Stimulated activated CD4-positive, alpha-beta T cell treated with anti-CD3 and anti-CD28 coated beads, Interleukin-2, amount 100 ng/mL, for 4 hours (primary cell): ENCODE measurements around the gene PDXDC1.
A peak's percentile ranks its signal among the peaks of the same experiment; 100 is the strongest.
"Not testable (repeated sequence)": the region's sequence is repeated elsewhere in the genome, so short reads cannot be mapped to it uniquely, and the experiment has no call there.

ENCODE experiments used
- DNase-seq: peaks from one replicate; pipeline ENCODE4 v3.0.0-alpha.2; 2020; ENCODE audit warnings: low read depth

The PDXDC1 gene

DNA sequence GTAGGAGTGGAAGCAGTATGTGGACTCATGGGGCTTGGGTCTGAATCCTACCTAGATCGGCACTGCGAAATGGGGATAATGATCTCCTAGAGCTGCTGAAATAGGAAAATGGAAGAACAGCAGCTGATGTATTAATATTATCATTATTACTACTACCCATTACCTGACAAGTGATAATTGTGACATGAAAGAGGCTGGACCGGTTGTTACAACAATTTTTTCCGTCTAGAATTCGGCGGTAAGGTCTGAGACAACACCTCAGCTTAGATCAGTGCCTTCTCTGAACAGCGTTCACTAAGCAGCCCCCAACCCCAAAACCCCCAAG lies 533 bp upstream of the PDXDC1 start:
- DNase-seq: not testable (repeated sequence)

DNA sequence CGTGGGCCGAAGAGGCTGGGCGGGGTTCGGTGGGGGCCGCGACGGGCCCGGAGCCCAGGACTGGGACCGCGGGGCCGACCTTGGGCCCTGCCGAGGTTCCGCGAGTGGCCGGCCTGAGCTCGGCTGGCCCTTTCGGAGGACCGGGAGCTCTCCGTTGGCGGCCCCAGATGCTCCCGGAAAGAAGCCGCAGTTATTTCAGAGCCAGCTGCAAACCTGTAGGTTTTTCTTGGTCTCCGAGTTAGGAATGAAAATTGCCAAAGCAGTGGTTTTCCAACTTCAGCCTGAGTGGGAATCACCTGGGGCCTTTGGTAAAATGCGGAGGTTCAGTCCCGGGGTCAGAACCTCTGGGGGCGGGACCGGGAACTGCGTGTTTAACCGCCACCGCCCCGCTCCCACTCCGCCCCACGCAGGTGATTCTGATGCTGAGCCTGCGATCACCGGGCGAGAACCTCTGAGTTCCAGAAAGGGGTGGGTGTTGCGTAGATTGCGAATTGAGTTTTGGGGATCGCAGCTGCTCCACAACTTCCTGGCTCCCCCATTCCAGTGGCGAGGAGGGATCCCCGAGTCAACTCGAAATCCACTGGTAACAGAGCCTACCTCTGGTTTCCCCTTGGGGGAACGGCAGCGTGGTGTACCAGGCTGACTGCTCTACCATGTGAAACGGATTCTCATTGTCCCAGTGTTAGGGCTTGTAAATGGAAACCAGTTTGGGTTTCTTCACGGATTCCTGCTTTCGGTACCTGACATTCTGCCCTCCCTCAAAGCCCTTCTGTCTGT lies 780 bp downstream of the PDXDC1 start:
- DNase-seq: peak; percentile 56

DNA sequence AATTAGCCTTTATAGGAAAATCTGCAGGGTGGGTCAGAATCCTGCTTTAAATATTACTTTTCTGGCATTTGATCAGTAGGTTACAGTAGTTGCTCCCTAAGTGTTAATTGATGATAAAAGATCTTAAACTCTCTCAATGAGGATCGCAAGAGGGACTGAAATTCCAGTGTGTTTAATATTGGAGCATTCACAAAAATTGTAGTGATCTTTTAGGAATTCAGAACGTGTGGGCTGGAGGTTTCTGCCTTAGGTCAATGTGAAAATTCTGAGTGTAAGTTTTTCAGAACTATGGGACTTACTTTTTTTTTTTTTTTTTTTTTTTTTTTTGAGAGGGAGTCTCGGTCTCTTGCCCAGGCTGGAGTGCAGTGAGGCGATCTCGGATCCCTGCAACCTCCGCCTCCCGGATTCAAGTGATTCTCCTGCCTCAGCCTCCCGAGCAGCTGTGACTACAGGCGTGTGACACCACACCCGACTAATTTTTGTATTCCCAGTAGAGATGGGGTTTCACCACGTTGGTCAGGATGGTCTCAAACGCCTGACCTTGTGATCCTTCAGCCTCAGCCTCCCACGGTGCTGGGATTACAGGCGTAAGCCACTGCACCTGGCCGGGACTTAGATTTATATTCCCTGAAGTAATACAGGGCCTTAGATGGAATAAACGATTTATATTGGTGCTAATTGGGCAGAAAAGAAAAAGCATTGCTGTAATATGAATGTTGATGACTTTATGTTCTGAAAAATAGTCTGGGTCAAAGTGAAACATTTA lies 2.3 kb downstream of the PDXDC1 start:
- not testable (repeated sequence) for DNase-seq

DNA sequence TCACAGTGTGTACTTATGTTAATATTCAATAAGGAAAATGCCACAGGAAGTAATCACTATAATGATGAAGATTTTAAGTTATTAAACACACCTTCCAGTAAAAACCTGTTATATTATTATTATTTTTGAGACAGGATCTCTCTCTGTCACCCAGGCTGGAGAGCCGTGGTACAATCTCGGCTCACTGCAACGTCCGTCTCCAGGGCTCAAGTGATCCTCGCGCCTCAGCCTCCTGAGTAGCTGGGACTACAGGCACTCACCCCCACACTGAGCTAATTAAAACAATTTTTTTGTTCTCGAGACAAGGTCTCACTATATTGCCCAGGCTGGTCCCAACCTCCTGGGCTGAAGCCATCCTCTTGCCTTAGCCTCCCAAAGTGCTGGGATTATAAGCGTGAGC lies 3.5 kb downstream of the PDXDC1 start:
- not testable (repeated sequence) for DNase-seq

DNA sequence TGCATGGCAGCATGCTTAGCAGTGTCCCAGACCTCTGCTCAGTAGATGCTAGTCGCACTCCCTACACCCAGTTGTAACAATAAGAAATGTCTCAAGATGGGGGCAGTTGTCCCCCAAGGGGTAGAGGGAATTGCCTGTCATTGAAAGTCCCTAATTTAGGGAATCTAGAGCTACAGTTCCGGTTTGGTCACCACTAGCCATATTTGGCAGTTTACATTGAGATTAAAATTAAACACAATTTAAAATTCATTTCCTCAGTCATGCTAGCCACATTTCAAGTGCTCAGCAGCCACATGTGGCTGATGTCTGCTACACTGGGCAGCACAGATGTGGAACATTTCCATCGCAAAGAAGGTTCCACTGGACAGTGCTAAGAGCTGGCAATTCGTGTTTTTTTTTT lies 4.1 kb downstream of the PDXDC1 start:
- DNase-seq: not testable (repeated sequence)

DNA sequence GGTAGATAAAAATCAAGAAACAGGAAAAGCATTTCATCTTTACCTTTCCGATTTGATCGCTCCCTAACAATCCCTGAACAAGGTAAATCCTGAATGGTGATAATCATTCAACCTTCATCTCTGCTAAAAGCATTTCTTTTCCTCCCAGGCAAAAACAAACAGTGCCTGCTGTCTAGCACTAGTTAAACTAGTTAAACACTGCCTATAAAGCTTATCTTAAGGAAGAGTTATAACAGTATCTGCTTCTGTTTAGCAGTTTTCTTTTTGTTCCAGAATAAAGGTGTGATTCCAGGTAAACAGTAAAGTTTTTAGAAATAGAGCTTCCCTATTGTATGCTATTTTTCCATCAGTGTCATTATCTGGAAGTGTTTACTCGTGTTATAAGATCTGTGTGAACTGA lies 6.4 kb downstream of the PDXDC1 start:
- DNase-seq: not testable (repeated sequence)

DNA sequence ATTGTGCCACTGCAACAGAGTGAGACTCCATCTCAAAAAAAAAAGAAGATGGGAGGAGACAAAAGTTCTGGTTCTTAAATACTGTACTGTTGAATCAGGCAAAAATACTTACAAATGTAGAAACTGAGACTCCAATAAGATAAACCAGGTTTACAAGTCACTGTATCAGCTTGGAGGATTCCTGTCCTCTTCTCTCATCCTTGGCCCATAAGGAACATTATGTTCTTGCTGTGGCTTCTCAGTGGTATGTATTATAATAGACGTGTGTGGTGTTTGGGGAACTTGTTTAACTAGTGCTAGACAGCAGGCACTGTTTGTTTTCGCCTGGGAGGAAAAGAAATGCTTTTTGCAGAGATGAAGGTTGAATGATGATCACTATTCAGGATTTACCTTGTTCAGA lies 7.7 kb downstream of the PDXDC1 start:
- DNase-seq: not testable (repeated sequence)

DNA sequence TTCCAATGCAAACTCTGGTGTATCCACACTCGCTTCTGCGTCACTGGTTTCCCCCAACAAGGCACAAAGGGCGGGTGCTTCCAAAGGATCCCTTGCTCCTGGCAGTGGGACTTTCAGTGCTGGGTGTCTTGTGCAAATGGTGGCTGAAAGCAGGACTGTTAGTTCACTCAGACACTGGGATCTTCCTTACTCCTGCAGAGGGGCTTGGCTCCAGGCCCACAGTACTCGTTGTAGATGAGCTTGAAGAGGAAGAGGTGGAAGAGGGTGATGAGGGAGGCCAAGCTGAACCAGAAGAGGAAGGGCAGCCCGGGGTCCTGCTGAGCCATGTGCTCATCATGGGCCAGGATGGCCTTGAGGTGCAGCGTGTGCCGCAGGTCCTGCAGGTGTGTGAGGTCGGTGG lies 13.3 kb downstream of the PDXDC1 start:
- DNase-seq: not testable (repeated sequence)

DNA sequence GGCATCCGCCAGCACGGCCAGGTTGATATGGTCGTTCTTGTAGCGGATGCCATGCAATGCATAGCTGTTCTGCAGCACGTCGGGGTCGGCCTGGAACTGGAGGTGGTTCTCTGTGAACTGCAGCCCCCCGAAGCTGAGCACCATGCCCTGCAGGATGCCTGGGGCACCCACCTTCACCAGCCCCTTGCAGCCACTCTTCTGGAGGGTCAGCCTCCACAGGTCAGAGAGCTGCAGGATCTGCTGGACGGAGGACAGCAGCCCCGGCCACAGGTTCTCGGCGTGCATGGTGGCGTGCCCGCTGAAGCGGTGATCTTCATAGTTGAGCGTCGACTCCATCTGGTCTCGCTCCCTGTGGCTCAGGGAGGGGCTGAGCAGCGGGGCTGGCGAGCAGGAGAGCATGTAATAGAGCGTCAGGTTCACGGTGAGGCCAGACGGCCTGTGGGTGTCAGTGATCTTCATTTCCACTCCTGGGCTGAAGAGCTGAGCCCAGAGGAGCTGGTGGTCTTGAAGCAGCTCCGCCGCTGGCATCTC lies 13.9 kb downstream of the PDXDC1 start:
- DNase-seq: not testable (repeated sequence)

DNA sequence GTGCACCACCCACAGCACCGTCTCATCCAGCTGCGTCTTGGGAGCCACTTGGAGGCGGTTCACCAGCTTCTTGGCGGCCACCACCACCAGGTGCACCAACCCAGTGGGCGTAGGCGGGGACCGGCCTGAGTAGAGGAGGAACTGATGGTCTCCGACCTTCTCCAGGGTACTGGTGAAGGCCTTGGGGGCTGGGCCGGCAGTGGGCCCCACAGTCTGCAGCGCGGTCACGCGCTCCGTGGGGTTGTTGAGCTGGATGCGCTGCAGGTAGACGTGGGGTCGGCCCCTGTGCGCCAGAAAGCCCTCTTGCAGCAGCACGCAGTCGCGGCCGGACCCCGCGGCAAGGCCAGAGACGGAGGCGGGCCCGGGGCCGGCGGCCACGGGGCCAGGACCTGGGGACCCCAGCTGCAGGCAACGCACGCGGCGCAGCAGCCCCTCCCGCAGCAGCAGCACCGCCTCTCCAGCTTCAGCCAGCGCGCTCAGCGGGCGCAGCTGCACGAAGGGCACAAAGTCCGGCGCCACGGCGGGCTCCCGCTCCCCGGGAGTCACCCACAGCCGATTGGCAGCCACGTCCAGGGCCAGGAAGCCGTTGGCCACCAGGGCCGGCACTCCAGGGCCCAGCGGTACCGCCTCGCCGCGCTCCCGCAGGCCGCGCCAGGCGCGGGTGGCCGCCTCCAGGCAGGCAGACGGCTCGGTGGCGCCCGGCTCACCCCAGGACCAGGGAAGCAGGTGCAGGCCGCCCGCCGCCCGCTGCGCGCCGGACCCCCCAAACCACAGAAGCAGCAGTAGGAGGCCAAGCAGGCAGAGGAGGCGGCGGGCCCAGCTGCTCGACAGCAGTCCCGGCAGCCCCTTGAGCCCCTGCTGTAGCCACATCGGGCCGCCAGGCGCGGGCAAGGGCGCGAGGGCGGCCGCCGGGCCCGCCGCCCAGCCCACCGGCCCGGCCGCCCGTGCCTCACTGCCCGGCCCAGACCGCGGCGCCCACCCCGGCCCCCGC lies 14.8 kb downstream of the PDXDC1 start:
- not testable (repeated sequence) for DNase-seq

DNA sequence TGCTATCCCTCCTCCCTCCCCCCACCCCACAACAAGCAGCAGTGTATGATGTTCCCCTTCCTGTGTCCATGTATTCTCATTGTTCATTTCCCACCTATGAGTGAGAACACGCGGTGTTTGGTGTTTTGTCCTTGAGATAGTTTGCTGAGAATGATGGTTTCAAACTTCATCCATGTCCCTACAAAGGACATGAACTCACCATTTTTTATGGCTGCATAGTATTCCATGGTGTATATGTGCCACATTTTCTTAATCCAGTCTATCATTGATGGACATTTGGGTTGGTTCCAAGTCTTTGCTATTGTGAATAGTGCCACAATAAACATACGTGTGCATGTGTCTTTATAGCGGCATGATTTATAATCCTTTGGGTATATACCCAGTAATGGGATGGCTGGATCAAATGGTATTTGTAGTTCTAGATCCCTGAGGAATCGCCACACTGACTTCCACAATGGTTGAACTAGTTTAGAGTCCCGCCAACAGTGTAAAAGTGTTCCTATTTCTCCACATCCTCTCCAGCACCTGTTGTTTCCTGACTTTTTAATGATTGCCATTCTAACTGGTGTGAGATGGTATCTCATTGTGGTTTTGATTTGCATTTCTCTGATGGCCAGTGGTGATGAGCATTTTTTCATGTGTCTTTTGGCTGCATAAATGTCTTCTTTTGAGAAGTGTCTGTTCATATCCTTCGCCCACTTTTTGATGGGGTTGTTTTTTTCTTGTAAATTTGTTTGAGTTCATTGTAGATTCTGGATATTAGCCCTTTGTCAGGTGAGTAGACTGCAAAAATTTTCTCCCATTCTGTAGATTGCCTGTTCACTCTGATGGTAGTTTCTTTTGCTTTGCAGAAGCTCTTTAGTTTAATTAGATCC lies 18.7 kb downstream of the PDXDC1 start:
- DNase-seq: not testable (repeated sequence)

DNA sequence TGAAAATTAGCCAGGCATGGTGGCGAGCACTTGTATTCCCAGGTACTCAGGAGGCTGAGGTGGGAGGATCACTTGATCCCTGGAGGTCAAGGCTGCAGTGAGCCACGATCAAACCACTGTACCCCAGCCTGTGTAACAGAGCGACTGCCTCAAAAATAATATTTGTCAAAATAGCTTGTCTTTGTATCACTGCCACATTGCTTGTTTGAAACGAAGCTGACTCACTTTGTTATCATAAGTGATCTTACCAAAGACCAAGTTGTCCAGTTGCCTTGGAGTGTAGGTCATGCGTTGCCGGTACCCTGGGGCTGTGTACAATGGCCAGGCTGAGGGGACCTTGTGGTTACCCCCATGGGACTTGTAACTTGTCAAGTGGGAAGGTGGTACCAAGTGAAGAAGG lies 21.9 kb downstream of the PDXDC1 start:
- DNase-seq: not testable (repeated sequence)

DNA sequence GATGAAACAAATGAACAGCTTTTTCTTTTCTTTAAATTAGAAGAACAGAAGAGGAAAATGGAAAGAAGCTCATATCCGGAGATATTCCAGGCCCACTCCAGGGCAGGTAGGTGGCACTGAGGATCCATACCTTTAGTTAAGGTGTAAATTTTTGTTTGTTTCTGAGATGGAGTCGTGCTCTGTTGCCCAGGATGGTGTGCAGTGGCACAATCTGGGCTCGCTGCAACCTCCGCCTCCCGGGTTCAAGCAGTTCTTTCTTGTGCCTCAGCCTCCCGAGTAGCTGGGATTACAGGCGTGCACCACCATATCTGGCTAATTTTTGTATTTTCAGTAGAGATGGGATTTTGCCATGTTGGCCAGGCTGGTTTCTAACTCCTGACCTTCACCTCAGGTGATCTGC lies 23.5 kb downstream of the PDXDC1 start:
- DNase-seq: not testable (repeated sequence)

DNA sequence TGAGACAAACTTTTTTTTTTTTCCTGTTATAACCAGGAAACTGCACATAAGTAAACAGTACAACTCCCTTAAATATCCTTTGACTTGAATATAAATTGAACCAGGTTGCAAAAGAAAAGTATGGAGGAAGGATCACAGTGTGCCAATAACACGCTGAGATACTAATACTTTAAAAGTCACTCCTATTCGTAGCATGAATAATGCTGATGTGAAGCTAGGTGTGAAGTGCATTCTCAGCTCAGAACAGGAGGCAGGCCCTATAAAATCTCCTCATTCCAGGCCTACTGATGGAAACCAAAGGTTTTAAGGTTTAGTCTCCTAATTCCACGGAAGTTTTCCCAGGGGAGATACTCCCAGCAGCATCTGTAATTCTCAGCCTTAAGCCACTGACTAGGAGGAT lies 25.0 kb downstream of the PDXDC1 start:
- DNase-seq: not testable (repeated sequence)

DNA sequence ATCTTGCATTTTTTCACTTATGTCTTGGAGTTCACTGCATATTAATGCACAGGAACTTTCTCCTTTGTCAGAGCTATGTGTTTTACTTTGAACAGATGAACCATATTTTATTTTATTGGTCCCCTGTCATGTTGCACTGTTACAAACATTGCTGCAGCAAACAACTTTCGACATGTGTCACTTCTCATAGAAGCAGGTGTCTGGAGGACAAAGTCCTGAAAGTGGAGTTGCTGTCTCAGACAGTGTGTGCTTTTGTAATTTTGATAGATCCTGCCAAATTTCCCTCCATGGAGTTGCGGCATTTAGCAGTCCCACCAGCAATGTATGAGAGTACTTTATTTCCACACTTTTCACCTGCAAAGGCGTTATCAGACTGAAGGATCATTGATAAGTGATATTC lies 27.6 kb downstream of the PDXDC1 start:
- not testable (repeated sequence) for DNase-seq

DNA sequence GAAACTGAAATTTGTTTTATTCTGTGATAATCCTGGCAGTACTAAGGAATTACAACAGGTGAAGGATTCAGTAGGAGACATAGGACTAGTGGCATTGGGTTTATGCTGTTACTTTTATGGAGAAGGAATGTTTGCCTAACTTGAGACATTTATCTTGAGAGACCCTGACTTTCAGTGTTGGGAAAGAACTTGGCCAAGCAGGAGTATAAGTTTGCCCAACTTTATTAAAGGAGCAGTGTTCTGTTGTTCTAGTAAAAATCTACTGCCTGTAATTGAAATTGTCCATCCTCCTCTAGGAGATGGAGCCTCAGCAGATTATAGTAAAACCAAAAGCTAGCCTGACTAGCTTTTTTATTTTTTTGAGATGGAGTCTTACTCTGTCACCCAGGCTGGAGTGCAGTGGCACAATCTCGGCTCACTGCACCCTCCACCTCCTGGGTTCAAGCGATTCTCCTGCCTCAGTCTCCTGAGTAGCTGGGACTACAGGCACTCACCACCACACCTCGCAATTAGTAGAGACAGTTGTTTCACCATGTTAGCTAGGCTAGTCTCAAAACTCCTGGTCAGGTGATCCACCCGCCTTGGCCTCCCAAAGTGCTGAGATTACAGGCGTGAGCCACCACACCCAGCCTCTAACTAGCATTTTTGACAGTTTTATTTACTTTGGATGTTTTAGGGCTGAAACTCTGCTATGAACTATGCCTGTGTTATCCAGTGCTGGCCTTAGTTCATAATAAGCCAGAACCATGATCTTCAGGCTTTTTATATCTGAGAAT lies 30.7 kb downstream of the PDXDC1 start:
- not testable (repeated sequence) for DNase-seq

DNA sequence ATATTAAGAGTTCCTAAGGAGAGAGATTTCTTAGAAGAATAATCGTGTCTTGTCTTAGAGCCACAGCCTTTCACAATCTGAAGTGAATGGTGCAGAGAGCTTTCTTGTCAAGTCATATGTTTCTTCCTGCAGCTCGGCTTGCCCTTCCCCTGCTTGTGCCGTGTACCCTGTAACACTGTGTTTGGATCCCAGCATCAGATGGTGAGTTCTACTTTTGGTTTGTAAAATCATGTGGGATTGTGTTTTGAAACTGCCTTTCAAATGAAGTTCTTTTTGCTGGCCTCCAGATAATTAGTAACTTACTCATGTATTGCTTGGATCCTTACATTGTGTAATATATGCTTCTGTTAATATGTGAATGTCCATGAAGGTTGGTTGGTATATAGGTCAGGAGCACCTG lies 33.8 kb downstream of the PDXDC1 start:
- DNase-seq: not testable (repeated sequence)

DNA sequence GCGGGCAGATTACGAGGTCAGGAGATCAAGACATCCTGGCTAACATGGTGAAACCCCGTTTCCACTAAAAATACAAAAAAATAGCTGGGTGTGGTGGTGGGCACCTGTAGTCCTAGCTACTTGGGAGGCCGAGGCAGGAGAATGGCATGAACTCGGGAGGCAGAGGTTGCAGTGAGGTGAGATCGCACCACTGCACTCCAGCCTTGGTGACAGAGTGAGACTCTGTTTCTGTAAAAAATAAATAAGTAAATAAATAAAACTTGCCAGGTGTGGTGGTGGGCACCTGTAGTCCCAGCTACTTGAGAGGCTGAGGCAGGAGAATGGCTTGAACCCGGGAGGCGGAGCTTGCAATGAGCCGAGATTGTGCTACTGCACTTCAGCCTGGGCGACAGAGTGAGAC lies 38.1 kb downstream of the PDXDC1 start:
- not testable (repeated sequence) for DNase-seq

DNA sequence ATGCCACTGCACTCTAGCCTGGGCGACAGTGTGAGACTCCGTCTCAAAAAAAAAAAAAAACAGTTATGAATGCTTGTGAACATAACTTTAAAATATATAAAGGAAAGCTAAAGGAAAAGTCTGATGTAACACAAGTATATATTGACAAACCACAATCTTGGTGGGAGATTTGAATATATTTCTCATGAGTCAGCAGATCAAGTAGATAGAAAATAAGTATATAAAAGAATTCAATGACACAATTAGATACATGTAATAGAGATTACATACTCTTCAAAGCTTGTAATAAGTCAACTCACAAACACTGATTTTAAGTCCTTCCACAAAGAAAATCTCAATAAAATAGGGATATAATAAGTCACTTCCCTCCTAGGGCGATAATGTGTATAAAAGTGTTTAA lies 40.8 kb downstream of the PDXDC1 start:
- DNase-seq: not testable (repeated sequence)

DNA sequence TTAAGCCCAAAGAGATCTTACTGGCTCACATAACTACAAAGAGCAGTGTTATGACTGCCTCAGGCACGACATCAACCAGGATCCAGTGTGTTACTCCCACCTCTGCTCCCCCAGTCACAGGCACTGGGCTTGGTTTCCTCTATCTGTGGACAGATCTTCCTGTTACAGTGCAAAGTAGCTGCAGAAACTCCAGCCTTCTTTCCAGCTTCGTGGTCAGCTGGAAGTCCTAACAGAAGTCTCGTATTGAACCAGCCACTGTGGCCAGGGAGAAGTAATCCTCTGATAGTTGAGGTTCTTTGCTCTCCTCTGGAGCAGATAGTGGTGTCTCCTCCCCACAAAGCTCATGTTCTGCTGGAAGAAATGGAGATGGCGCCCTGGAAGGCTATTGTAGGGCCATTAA lies 41.5 kb downstream of the PDXDC1 start:
- DNase-seq: not testable (repeated sequence)
